RWPE2 (cell line): ENCODE results near the gene TBC1D23.
"Not testable (repeated sequence)": the region's sequence is repeated elsewhere in the genome, so short reads cannot be mapped to it uniquely, and the experiment has no call there.

Source experiments
- ATAC-seq: fragments of 200-7000 bp; cut with Tn5 transposase; 3 replicates; pipeline ENCODE4 v1.9.1; 2021; ENCODE audit warnings: low read depth
- DNase-seq: peaks from one replicate; pipeline ENCODE4 v3.0.0-alpha.2; 2020; ENCODE audit warnings: low spot score
- H3K27ac ChIP-seq: fragments of 450-650 bp; 2 replicates; pipeline ENCODE4 v1.5.1; 2017; ENCODE audit warnings: mild to moderate bottlenecking; ENCODE audit not compliant: poor library complexity, severe bottlenecking
- H3K27me3 ChIP-seq: fragments of 250-450 bp; sonication (Bioruptor Pico); 2 replicates; pipeline ENCODE4 v1.5.1; 2021; ENCODE audit warnings: mild to moderate bottlenecking, moderate library complexity; ENCODE audit not compliant: insufficient read depth, poor library complexity, severe bottlenecking
- H3K36me3 ChIP-seq: fragments of 250-450 bp; sonication (Bioruptor Pico); 2 replicates; pipeline ENCODE4 v1.5.1; 2020; ENCODE audit warnings: low read depth, mild to moderate bottlenecking, moderate library complexity
- H3K4me1 ChIP-seq: fragments of 250-450 bp; sonication (Bioruptor Pico); 2 replicates; pipeline ENCODE4 v1.5.1; 2021; ENCODE audit warnings: mild to moderate bottlenecking, moderate library complexity; ENCODE audit not compliant: insufficient read depth, poor library complexity, severe bottlenecking
- H3K4me3 ChIP-seq: fragments of 250-450 bp; sonication (Bioruptor Pico); 2 replicates; pipeline ENCODE4 v1.5.1; 2021; ENCODE audit warnings: mild to moderate bottlenecking, moderate library complexity; ENCODE audit not compliant: severe bottlenecking
- H3K9me3 ChIP-seq: fragments of 250-450 bp; sonication (Bioruptor Pico); 2 replicates; pipeline ENCODE4 v1.5.1; 2021; ENCODE audit warnings: mild to moderate bottlenecking, moderate library complexity; ENCODE audit not compliant: severe bottlenecking
- TF ChIP-seq, protein P1 (sequence below): fragments of 450-650 bp; IDR thresholded peaks from one replicate; pipeline ENCODE4 v1.5.1; 2017; ENCODE audit warnings: mild to moderate bottlenecking, moderate library complexity; ENCODE audit not compliant: poor library complexity, severe bottlenecking

TBC1D23 gene

DNA sequence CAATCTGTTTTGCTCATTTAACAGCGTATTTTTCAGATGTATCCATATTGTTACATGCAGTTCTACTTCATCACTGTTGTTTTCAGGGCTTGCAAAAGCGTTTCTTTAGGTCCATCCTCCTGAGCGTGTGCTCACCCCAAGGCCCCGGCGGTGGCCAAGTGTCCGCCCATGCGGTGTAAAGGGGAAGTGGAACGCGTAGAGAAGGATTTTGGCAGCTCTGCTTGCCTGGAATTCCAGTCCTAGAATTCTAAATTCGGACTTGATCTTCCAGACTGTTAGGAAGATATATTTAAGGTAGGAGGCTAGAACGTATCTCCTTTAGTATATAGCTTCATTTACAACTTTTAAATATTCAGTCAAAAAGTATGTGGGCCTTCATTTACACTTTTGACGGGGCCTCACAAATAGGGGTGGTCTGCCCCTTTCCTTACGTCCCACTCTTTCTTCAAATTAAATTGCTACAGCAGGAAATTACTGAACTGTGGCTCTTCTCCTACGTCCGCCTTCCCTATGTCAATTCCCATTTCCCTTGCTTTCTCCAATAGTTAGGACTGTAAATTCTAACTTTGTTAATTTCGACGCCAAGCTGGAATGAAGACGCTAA, 609 bp upstream of the TBC1D23 start:
- TF ChIP-seq, protein P1, sequence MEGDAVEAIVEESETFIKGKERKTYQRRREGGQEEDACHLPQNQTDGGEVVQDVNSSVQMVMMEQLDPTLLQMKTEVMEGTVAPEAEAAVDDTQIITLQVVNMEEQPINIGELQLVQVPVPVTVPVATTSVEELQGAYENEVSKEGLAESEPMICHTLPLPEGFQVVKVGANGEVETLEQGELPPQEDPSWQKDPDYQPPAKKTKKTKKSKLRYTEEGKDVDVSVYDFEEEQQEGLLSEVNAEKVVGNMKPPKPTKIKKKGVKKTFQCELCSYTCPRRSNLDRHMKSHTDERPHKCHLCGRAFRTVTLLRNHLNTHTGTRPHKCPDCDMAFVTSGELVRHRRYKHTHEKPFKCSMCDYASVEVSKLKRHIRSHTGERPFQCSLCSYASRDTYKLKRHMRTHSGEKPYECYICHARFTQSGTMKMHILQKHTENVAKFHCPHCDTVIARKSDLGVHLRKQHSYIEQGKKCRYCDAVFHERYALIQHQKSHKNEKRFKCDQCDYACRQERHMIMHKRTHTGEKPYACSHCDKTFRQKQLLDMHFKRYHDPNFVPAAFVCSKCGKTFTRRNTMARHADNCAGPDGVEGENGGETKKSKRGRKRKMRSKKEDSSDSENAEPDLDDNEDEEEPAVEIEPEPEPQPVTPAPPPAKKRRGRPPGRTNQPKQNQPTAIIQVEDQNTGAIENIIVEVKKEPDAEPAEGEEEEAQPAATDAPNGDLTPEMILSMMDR = no peak
- no peaks in the 10 kb centered on the region for H3K36me3 ChIP-seq
- DNase-seq (no peak), ATAC-seq (0 out of 3 replicates have a peak, but pooled peaks have one; percentile 3)
- H3K27me3 ChIP-seq = no peaks in the 10 kb centered on the region
- peak overlapping the region; percentile 98 for H3K27ac ChIP-seq
- peaks cover 34% of the 10 kb centered on the region for H3K4me1 ChIP-seq
- peak overlapping the region; percentile 84 for H3K4me3 ChIP-seq
- H3K9me3 ChIP-seq = no peaks in the 10 kb centered on the region

DNA sequence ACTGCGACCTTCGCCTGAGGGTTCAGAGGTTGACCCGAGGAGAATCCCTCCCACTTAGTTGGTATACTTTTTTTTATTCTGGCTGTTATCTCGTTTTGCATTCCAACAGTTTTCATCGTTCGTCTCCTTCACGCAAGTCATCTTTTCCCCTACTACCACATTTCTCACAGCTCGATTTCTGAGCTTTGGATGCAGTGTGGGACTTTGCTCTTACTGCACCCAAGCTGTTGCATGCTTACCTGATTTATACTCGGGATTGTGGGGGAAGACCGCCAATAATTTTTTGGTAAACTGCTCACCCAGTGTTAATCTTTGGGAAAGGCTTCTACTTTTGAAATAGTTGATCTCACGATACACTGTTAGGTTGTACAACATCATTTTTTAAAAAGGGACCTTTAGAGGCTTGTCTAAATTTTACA, 702 bp downstream of the TBC1D23 start:
- DNase-seq = no peak

DNA sequence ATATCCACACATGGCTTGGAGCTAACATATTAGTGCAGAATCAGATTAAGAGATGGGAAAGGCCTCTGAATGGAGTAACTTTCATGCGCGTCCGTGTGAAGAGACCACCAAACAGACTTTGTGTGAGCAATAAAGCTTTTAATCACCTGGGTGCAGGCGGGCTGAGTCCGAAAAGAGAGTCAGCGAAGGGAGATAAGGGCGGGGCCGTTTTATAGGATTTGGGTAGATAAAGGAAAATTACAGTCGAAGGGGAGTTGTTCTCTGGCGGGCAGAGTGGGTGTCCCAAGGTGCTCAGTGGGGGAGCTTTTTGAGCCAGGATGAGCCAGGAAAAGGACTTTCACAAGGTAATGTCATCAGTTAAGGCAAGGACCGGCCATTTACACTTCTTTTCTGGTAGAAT, 2.1 kb downstream of the TBC1D23 start:
- H3K27ac ChIP-seq = peak overlapping the region; percentile 98
- not testable (repeated sequence) for ATAC-seq

More for the DNA sequence above, 702 bp downstream of the TBC1D23 start:
- peak; percentile 1; the same call in 1 of the 3 replicates for ATAC-seq
- TF ChIP-seq, protein P1 = no peak
- peaks cover 46% of the 10 kb centered on the region for H3K4me1 ChIP-seq
- no peaks in the 10 kb centered on the region for H3K36me3 ChIP-seq
- H3K9me3 ChIP-seq = no peaks in the 10 kb centered on the region
- H3K4me3 ChIP-seq = peak overlapping the region; percentile 84
- H3K27ac ChIP-seq = peak overlapping the region; percentile 98
- H3K27me3 ChIP-seq = no peaks in the 10 kb centered on the region

DNA sequence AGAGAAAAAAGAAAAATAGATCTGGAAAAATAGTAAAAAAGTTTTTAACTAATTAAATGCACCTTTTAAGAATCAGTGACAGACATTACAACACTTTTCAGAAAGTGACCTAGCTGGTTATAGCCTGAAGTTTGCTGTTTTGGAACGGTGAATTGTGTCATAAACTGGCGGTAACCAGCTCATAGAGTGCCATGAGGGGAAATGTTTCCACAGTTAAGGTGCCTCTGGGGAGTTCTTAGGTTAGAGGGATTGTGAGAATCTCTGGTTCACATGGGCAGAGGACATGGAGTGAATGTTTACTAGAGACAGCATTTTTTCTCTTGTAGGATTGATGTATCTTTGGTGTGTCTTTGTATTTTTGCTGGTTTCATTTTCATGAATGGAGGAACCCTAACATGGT, 2.8 kb downstream of the TBC1D23 start:
- no peak for DNase-seq
- peak overlapping the region; percentile 4 for H3K4me3 ChIP-seq

More for the DNA sequence above, 2.1 kb downstream of the TBC1D23 start:
- H3K4me3 ChIP-seq, DNase-seq, H3K27me3 ChIP-seq, H3K9me3 ChIP-seq, H3K36me3 ChIP-seq: not testable (repeated sequence)
- H3K4me1 ChIP-seq = peaks cover 60% of the 10 kb centered on the region

DNA sequence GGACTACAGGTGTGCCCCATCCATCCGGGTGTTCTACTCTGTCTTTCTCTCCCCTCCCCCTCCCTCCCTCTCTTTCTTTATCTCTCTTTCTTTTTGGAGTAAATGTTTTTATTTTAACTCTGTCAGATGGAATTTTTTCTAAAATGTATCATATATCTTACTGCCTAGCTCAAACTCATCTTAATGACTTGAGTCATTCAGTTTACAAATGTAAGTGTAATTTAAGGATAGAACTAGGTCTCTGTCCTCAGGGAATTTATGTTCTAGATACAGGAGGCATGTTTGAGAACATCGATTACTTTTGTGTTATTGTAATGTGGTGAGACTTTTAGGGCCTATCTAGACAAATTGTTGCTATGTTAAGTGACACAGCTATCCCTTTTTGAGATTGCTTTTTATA, 3.5 kb downstream of the TBC1D23 start:
- no peak for DNase-seq
- Histone ChIP-seq H3K27me3 (no peaks in the 10 kb centered on the region), H3K4me3 (no peak overlapping the region)

More for the DNA sequence above, 2.8 kb downstream of the TBC1D23 start:
- no peaks in the 10 kb centered on the region for H3K27me3 ChIP-seq
- H3K4me1 ChIP-seq = peaks cover 66% of the 10 kb centered on the region
- H3K27ac ChIP-seq = peak overlapping the region; percentile 98
- H3K36me3 ChIP-seq = no peaks in the 10 kb centered on the region
- no peak for ATAC-seq
- TF ChIP-seq, protein P1 = no peak
- no peaks in the 10 kb centered on the region for H3K9me3 ChIP-seq

More for the DNA sequence above, 3.5 kb downstream of the TBC1D23 start:
- Histone ChIP-seq H3K27ac (peak overlapping the region; percentile 98), H3K9me3 (no peaks in the 10 kb centered on the region), H3K4me1 (peaks cover 73% of the 10 kb centered on the region), H3K36me3 (no peaks in the 10 kb centered on the region)
- ATAC-seq = no peak
- TF ChIP-seq, protein P1 = no peak
